Measurements from ENCODE around the gene DLX2. TPM values are rescaled to one million over a fixed set of nuclear protein-coding genes. Genes with fewer than 3 reads are reported as not detected.

DLX2 gene
- total and polyA plus RNA-seq, 9 donors: 0.12 TPM; not detected in 8

- WGBS, 3 donors: 12 to 17% (median 13%) methylated on average over 42 of the region's 42 CpGs
Observed at GRCh38 chr2:172082944-172083627, 19.6 kb downstream of the DLX2 start.

GRCh38 chr2:172082105-172082943 lies 20.4 kb downstream of the DLX2 start:
- TF ChIP-seq, protein P1, sequence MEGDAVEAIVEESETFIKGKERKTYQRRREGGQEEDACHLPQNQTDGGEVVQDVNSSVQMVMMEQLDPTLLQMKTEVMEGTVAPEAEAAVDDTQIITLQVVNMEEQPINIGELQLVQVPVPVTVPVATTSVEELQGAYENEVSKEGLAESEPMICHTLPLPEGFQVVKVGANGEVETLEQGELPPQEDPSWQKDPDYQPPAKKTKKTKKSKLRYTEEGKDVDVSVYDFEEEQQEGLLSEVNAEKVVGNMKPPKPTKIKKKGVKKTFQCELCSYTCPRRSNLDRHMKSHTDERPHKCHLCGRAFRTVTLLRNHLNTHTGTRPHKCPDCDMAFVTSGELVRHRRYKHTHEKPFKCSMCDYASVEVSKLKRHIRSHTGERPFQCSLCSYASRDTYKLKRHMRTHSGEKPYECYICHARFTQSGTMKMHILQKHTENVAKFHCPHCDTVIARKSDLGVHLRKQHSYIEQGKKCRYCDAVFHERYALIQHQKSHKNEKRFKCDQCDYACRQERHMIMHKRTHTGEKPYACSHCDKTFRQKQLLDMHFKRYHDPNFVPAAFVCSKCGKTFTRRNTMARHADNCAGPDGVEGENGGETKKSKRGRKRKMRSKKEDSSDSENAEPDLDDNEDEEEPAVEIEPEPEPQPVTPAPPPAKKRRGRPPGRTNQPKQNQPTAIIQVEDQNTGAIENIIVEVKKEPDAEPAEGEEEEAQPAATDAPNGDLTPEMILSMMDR (IDR thresholded peaks at IDR 0.05): no peak
- no peak for TF ChIP-seq EP300 (IDR thresholded peaks at IDR 0.05)
- no peak for TF ChIP-seq POLR2A (IDR thresholded peaks at IDR 0.05)
- intact Hi-C loops (cut with DNase I): loop anchor here in 2 of 4 donors (10.0 kb wide), 1 partner anchor 158 kb away; the partner anchor contains the start of gene HAT1 (in 2 of the 2)
- Histone ChIP-seq H3K9me3 (no peaks in the 10 kb centered on the region), H3K4me1 (ENCODE audit: insufficient read depth) (peaks cover 6% of the 10 kb centered on the region), H3K27ac (no peak overlapping the region), H3K36me3 (no peaks in the 10 kb centered on the region), H3K27me3 (peaks cover 32% of the 10 kb centered on the region), H3K4me3 (no peak overlapping the region)
- WGBS, 3 donors: 19 to 29% (median 23%) methylated on average over 14 of the region's 14 CpGs
- no peak for DNase-seq

More at GRCh38 chr2:172082944-172083627, 19.6 kb downstream of the DLX2 start:
- intact Hi-C loops (cut with DNase I): loop anchor here in 2 of 4 donors (10.0 kb wide), 1 partner anchor 158 kb away; the partner anchor contains the start of gene HAT1 (in 2 of the 2)
- TF ChIP-seq, protein P1 (IDR thresholded peaks at IDR 0.05): no peak
- Histone ChIP-seq H3K9me3 (no peaks in the 10 kb centered on the region), H3K27ac (no peak overlapping the region), H3K4me3 (no peak overlapping the region), H3K4me1 (ENCODE audit: insufficient read depth) (peaks cover 6% of the 10 kb centered on the region), H3K27me3 (peaks cover 35% of the 10 kb centered on the region), H3K36me3 (no peaks in the 10 kb centered on the region)
- peak in 1 of 5 donors; percentile 16 for DNase-seq

GRCh38 chr2:172081221-172082022 lies 21.3 kb downstream of the DLX2 start:
- no peak overlapping the region for H3K27ac ChIP-seq
- H3K36me3 ChIP-seq: no peaks in the 10 kb centered on the region
- H3K4me1 ChIP-seq (ENCODE audit: insufficient read depth): peaks cover 6% of the 10 kb centered on the region
- TF ChIP-seq EP300 (IDR thresholded peaks at IDR 0.05) (no peak), POLR2A (IDR thresholded peaks at IDR 0.05) (no peak)
- TF ChIP-seq, protein P1 (IDR thresholded peaks at IDR 0.05): no peak
- no peak for DNase-seq
- H3K27me3 ChIP-seq: peaks cover 24% of the 10 kb centered on the region
- H3K4me3 ChIP-seq: no peak overlapping the region
- 26 to 43% (median 41%) methylated on average over 28 to 36 of the region's 36 CpGs for WGBS, 3 donors
- H3K9me3 ChIP-seq: no peaks in the 10 kb centered on the region
- intact Hi-C loops (cut with DNase I): loop anchor here in 2 of 4 donors (10.0 kb wide), 1 partner anchor 157 kb away; the partner anchor contains the start of gene HAT1 (in 2 of the 2)
